GM18508 (cell line): ENCODE measurements around the gene MAPT.

Experiments
- ATAC-seq: cut with Tn5 transposase; IDR thresholded peaks from one replicate; pipeline ENCODE4 v1.9.1; 2021; ENCODE audit warnings: moderate number of reproducible peaks; ENCODE audit not compliant: insufficient read depth, unreplicated experiment

The MAPT gene

GRCh38 chr17:45966606-45967280 lies 72.4 kb downstream of the MAPT start:
- no peak for ATAC-seq

GRCh38 chr17:45967378-45967777 lies 73.0 kb downstream of the MAPT start:
- no peak for ATAC-seq

- no peak for ATAC-seq
Observed at GRCh38 chr17:45968732-45969131, 74.4 kb downstream of the MAPT start.

- no peak for ATAC-seq
Observed at GRCh38 chr17:45969726-45970125, 75.4 kb downstream of the MAPT start.

GRCh38 chr17:45970659-45971058 lies 76.3 kb downstream of the MAPT start:
- no peak for ATAC-seq

- ATAC-seq, result no peak
Observed at GRCh38 chr17:45971698-45972141, 77.4 kb downstream of the MAPT start.

- ATAC-seq, result no peak
Observed at GRCh38 chr17:45972531-45972930, 78.2 kb downstream of the MAPT start.

- ATAC-seq, result no peak
Observed at GRCh38 chr17:45973099-45973780, 78.9 kb downstream of the MAPT start.

GRCh38 chr17:45973946-45974859 lies 79.8 kb downstream of the MAPT start:
- no peak for ATAC-seq

GRCh38 chr17:45974916-45975630 lies 80.7 kb downstream of the MAPT start:
- no peak for ATAC-seq

GRCh38 chr17:45975640-45976295 lies 81.4 kb downstream of the MAPT start:
- ATAC-seq, result no peak

GRCh38 chr17:45976391-45976754 lies 82.0 kb downstream of the MAPT start:
- ATAC-seq, result no peak

GRCh38 chr17:45976755-45977505 lies 82.6 kb downstream of the MAPT start:
- ATAC-seq, result no peak

GRCh38 chr17:45977506-45977824 lies 83.1 kb downstream of the MAPT start:
- ATAC-seq, result no peak

- no peak for ATAC-seq
Observed at GRCh38 chr17:45977976-45978626, 83.7 kb downstream of the MAPT start.

GRCh38 chr17:45979137-45979536 lies 84.8 kb downstream of the MAPT start:
- ATAC-seq, result no peak

GRCh38 chr17:45980855-45981254 lies 86.5 kb downstream of the MAPT start:
- ATAC-seq, result no peak

GRCh38 chr17:45981306-45981705 lies 87.0 kb downstream of the MAPT start:
- ATAC-seq, result no peak
